GM12864 (cell line): Measurements from ENCODE around the gene GHITM.

Experiments used
- DNase-seq: peaks from one replicate; pipeline ENCODE4 v3.0.0-alpha.2; 2011; ENCODE audit warnings: low read depth
- H3K4me3 ChIP-seq: 2 replicates; pipeline ENCODE4 v1.5.1; 2011; ENCODE audit warnings: mild to moderate bottlenecking, low read depth, low read length, control low read depth
- TF ChIP-seq, protein P1 (sequence below): IDR thresholded peaks from 2 replicates; pipeline ENCODE4 v1.5.1; 2011; ENCODE audit warnings: low read depth, mild to moderate bottlenecking, moderate library complexity, low read length, control low read depth, inconsistent platforms; ENCODE audit errors: missing control alignments

Gene GHITM

DNA sequence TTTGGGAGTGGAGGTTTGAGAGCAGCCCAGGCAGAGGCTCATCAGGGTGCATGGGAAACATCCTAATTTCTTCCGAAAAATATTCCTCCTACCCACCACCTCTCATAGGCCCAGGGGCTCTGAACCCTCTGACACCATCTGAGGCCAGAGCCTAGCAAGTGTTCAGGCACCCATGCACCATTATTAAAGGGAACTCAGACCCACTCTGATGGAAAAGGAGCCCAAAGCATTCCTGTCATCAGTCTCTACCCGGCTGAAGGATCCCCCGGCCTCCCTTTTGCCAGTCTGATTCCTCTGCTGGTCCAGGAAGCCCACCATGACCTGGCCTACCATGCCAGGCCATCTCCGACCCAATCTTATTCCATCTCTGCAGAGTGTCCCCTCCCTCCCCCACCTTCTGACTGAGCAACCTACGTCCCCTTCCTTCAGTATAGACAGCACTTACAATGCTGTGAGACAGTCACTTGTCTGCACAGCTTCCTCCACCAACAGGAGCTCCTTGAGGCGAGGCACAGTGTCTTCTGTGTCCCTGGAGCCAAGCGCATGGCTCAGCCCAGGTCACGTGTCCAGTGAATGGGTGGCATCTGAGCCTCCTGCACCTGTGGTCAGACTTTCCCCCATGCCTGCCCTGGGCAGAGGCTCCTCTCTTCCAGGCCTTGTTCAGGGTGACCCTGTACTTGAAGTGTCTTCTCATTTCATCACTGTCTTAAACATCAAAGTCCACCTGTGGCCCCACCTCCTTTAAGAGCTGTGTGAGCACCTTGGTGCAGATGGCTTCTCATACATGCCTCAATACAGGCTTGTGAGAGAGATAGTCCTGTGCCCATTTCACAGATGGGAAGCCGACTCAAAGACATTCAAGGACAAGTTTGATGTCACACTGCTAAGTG lies 33.4 kb downstream of the GHITM start:
- H3K4me3 ChIP-seq: peak overlapping the region; percentile 26
- no peak for DNase-seq
- TF ChIP-seq, protein P1, sequence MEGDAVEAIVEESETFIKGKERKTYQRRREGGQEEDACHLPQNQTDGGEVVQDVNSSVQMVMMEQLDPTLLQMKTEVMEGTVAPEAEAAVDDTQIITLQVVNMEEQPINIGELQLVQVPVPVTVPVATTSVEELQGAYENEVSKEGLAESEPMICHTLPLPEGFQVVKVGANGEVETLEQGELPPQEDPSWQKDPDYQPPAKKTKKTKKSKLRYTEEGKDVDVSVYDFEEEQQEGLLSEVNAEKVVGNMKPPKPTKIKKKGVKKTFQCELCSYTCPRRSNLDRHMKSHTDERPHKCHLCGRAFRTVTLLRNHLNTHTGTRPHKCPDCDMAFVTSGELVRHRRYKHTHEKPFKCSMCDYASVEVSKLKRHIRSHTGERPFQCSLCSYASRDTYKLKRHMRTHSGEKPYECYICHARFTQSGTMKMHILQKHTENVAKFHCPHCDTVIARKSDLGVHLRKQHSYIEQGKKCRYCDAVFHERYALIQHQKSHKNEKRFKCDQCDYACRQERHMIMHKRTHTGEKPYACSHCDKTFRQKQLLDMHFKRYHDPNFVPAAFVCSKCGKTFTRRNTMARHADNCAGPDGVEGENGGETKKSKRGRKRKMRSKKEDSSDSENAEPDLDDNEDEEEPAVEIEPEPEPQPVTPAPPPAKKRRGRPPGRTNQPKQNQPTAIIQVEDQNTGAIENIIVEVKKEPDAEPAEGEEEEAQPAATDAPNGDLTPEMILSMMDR: no peak

DNA sequence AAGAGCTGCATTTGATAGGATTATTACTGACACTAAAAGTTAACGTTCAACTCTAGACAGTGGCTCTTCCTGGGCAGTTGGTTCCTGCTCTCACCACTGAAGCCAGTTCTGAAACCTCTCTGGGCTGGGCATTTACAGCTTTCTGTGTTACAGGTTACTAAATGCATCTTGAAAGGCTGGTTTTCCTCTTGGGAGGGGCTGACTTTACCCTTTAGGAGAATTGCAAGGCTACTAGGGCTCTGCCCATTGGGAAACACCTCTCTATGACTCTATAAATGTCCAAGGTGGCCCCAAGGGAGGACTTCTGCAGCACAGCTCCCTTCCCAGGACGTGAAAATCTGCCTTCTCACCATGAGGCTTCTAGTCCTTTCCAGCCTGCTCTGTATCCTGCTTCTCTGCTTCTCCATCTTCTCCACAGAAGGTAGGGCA lies 34.2 kb downstream of the GHITM start, which contains the start of gene GPR15LG:
TSS of gene GPR15LG (plus strand) at position 301 of the 429 bp plus-strand sequence. CDS start at position 352, 51 bp downstream.
- H3K4me3 ChIP-seq: peak within 1 kb of the TSS; percentile 26
- DNase-seq: no peak
- TF ChIP-seq, protein P1: no peak

DNA sequence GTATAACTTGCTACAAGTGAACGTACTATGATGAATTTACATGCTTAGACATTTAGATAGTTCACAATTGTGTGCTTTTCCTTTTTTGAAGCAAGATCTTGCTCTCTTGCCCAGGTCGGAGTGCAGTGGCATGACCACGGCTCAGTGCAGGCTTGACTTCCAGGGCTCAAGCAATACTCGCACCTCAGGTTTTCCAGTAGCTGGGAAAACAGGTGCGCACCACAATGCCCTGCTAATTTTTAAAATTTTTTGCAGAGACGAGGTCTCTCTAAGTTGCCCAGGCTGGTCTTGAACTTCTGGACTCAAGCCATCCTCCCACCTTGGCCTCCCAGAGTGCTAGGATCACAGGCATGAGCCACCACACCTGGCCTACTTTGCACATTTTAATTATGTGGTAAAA lies 36.1 kb downstream of the GHITM start:
- no peak overlapping the region for H3K4me3 ChIP-seq
- TF ChIP-seq, protein P1: no peak
- DNase-seq: no peak

DNA sequence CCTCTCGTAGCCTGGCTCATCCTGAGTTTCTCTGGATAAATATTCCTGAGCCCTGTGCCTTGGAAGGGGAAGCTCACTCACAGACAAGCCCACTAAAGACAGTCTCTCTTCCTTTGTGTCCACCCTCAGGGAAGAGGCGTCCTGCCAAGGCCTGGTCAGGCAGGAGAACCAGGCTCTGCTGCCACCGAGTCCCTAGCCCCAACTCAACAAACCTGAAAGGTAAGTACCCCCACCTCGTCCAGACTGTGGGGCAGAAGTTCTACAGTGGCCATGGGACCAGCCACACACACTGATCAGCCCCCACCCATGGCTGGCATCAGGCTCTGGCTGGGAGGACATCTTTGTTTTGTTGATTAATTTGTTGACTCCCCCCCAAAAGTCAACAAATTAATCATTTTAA lies 37.0 kb downstream of the GHITM start:
- TF ChIP-seq, protein P1: no peak
- DNase-seq: no peak
- H3K4me3 ChIP-seq: no peak overlapping the region

DNA sequence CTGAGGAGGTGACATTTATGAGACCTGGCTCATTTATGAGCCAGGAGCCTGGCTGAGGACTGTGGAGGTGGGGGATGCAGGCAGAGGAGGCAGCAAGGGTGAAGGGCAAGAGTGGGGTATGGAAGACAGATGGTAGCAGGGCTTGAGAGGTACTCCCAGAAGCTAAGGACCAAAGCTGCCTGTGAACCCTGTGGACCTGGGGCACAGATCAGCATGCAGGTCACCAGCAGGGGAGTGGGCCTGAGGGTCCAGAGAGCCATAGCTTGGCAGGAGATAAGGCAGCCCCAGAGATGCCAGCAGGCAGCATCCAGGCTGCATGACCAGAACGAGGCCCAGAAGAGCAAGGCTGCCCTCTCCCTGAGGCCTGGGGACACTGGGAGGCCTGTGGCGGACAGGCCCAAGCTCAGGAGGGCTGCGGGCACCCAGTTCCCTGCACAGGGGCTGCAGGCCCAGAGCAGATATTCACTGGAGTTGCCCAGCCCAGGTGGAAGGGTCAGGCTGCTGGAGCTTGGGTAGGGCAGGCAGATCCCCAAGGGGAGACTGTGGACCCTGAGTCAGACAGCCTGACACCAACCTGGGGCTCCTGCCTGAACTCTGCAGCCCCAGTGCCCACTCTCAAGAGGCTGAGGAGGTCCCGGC lies 37.6 kb downstream of the GHITM start:
- DNase-seq: no peak
- TF ChIP-seq, protein P1: no peak
- H3K4me3 ChIP-seq: no peak overlapping the region

DNA sequence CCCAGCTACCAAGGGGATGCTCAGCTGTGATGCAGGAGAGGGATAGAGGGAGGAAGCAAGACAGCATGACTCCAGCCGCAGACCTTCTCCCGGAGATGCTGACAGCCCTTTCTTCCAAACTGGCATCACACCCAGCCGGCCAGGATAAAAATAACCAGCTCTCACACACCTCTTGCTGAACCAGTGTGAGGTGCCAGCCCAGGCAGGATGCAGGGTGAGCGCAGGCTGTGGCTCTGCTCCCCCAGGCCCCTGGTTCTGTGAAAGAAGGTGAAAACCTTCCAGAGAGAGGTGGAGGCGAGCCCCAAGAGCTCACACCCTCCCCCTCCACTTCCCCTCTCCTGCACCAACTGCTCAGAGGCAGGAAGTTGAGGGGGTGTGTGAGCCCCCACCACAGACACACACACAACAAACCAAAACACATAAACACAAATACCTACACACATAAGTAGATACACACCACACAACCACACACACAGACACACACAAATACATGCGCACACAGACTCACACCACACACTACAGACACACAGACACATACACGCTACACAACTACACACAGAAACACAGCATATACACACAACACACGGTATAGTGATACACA lies 38.3 kb downstream of the GHITM start:
- TF ChIP-seq, protein P1: no peak
- H3K4me3 ChIP-seq: no peak overlapping the region
- DNase-seq: no peak
